ENCODE results near the gene BACH2. TPM values are rescaled to one million over a fixed set of nuclear protein-coding genes. Genes with fewer than 3 reads are reported as not detected.
"Not testable (repeated sequence)": the region's sequence is repeated elsewhere in the genome, so short reads cannot be mapped to it uniquely, and the experiment has no call there.

The BACH2 gene
- total RNA-seq, 1 experiment from 2014 or later, result 0.15 TPM

GRCh38 chr6:90218959-90219208 lies 77.8 kb downstream of the BACH2 start:
- DNase-seq (ENCODE audit: extremely low read depth, low read depth), result no peak

GRCh38 chr6:90217506-90218127 lies 79.0 kb downstream of the BACH2 start:
- DNase-seq (ENCODE audit: extremely low read depth, low read depth), result no peak

- no peak for DNase-seq (ENCODE audit: extremely low read depth, low read depth)
Observed at GRCh38 chr6:90216072-90216977, 80.3 kb downstream of the BACH2 start.

GRCh38 chr6:90214966-90215365 lies 81.7 kb downstream of the BACH2 start:
- no peak for DNase-seq (ENCODE audit: extremely low read depth, low read depth)

- no peak for DNase-seq (ENCODE audit: extremely low read depth, low read depth)
Observed at GRCh38 chr6:90214461-90214860, 82.2 kb downstream of the BACH2 start.

- no peak for DNase-seq (ENCODE audit: extremely low read depth, low read depth)
Observed at GRCh38 chr6:90212274-90212673, 84.4 kb downstream of the BACH2 start.

- DNase-seq (ENCODE audit: extremely low read depth, low read depth), result no peak
Observed at GRCh38 chr6:90209527-90209926, 87.1 kb downstream of the BACH2 start.

GRCh38 chr6:90208690-90209089 lies 88.0 kb downstream of the BACH2 start:
- not testable (repeated sequence) for DNase-seq (ENCODE audit: extremely low read depth, low read depth)

GRCh38 chr6:90204327-90205056 lies 92.2 kb downstream of the BACH2 start:
- no peak for DNase-seq (ENCODE audit: extremely low read depth, low read depth)

- DNase-seq (ENCODE audit: extremely low read depth, low read depth), result no peak
Observed at GRCh38 chr6:90203672-90204071, 93.0 kb downstream of the BACH2 start.

GRCh38 chr6:90202156-90202555 lies 94.5 kb downstream of the BACH2 start:
- no peak for DNase-seq (ENCODE audit: extremely low read depth, low read depth)

- no peak for DNase-seq (ENCODE audit: extremely low read depth, low read depth)
Observed at GRCh38 chr6:90199900-90200299, 96.7 kb downstream of the BACH2 start.

- DNase-seq (ENCODE audit: extremely low read depth, low read depth), result no peak
Observed at GRCh38 chr6:90198758-90199425, 97.8 kb downstream of the BACH2 start.

- DNase-seq (ENCODE audit: extremely low read depth, low read depth), result no peak
Observed at GRCh38 chr6:90197854-90198496, 98.7 kb downstream of the BACH2 start.

GRCh38 chr6:90195094-90195829 lies 101.4 kb downstream of the BACH2 start:
- DNase-seq (ENCODE audit: extremely low read depth, low read depth), result no peak

- no peak for DNase-seq (ENCODE audit: extremely low read depth, low read depth)
Observed at GRCh38 chr6:90194371-90194841, 102.2 kb downstream of the BACH2 start.

GRCh38 chr6:90193359-90193758 lies 103.3 kb downstream of the BACH2 start:
- DNase-seq (ENCODE audit: extremely low read depth, low read depth), result no peak

- DNase-seq (ENCODE audit: extremely low read depth, low read depth), result no peak
Observed at GRCh38 chr6:90192857-90193256, 103.8 kb downstream of the BACH2 start.

- DNase-seq (ENCODE audit: extremely low read depth, low read depth), result no peak
Observed at GRCh38 chr6:90190752-90191395, 105.8 kb downstream of the BACH2 start.
